GM21717 (cell line): ENCODE measurements around the gene FAM241A.
"Not testable (repeated sequence)": the region's sequence is repeated elsewhere in the genome, so short reads cannot be mapped to it uniquely, and the experiment has no call there.

Experiments
- ATAC-seq: cut with Tn5 transposase; IDR thresholded peaks from one replicate; pipeline ENCODE4 v1.9.1; 2021; ENCODE audit warnings: mild to moderate bottlenecking, moderate library complexity; ENCODE audit not compliant: unreplicated experiment

FAM241A gene

GRCh38 chr4:112136551-112136950 is 8.7 kb upstream of the FAM241A start:
- ATAC-seq = no peak

GRCh38 chr4:112138538-112138937 is 6.7 kb upstream of the FAM241A start:
- no peak for ATAC-seq

GRCh38 chr4:112140536-112140935 is 4.7 kb upstream of the FAM241A start:
- ATAC-seq = no peak

- no peak for ATAC-seq
Observed at GRCh38 chr4:112141366-112142138, 3.7 kb upstream of the FAM241A start.

GRCh38 chr4:112142182-112142581 is 3.1 kb upstream of the FAM241A start:
- ATAC-seq = no peak

- ATAC-seq = no peak
Observed at GRCh38 chr4:112143781-112144180, 1.5 kb upstream of the FAM241A start.

- ATAC-seq = no peak
Observed at GRCh38 chr4:112144546-112145325, 518 bp upstream of the FAM241A start.

- peak; percentile 70 for ATAC-seq
Observed at GRCh38 chr4:112145790-112146501, 692 bp downstream of the FAM241A start.

- no peak for ATAC-seq
Observed at GRCh38 chr4:112146502-112146813, 1.2 kb downstream of the FAM241A start.

GRCh38 chr4:112147697-112148096 is 2.4 kb downstream of the FAM241A start:
- no peak for ATAC-seq

GRCh38 chr4:112150920-112151319 is 5.7 kb downstream of the FAM241A start:
- no peak for ATAC-seq

- ATAC-seq = no peak
Observed at GRCh38 chr4:112152521-112152920, 7.3 kb downstream of the FAM241A start.

- no peak for ATAC-seq
Observed at GRCh38 chr4:112153211-112153791, 8.0 kb downstream of the FAM241A start.

- no peak for ATAC-seq
Observed at GRCh38 chr4:112156112-112156511, 10.9 kb downstream of the FAM241A start.

- ATAC-seq = no peak
Observed at GRCh38 chr4:112156553-112156952, 11.3 kb downstream of the FAM241A start.

- ATAC-seq = not testable (repeated sequence)
Observed at GRCh38 chr4:112163706-112164105, 18.5 kb downstream of the FAM241A start.

GRCh38 chr4:112167794-112168193 is 22.5 kb downstream of the FAM241A start:
- no peak for ATAC-seq

- no peak for ATAC-seq
Observed at GRCh38 chr4:112168719-112169500, 23.7 kb downstream of the FAM241A start.

GRCh38 chr4:112170451-112170993 is 25.3 kb downstream of the FAM241A start:
- ATAC-seq = no peak

GRCh38 chr4:112171051-112171763 is 26.0 kb downstream of the FAM241A start:
- not testable (repeated sequence) for ATAC-seq
